Tibial artery (tissue), 4 donors: ENCODE results near the gene ATF5.

Experiments
- DNase-seq, 2 donors: peaks; one replicate each; pipeline ENCODE4 v3.0.0-alpha.2; 2019
- H3K27ac ChIP-seq, 2 donors: fragments of 200-600 bp; sonication (generic) in 1 of 2; 1 replicate in 1 of 2; 2 replicates in 1 of 2; pipeline ENCODE4 v1.5.1; 2018 to 2019; ENCODE audit warnings: mild to moderate bottlenecking in 1 of 2
- H3K27me3 ChIP-seq, 2 donors: fragments of 200-600 bp; sonication (generic) in 1 of 2; one replicate each; pipeline versions ENCODE4 v1.5.1 to v1.6.0; 2016 to 2019
- H3K36me3 ChIP-seq, 3 donors: fragments of 200-600 bp; sonication (generic) in 2 of 3; one replicate each; pipeline ENCODE4 v1.5.1; 2016 to 2019; ENCODE audit warnings: mild to moderate bottlenecking in 2 of 3
- H3K4me1 ChIP-seq, 4 donors: fragments of 200-600 bp; sonication (generic) in 2 of 4; 1 replicate in 3 of 4; 2 replicates in 1 of 4; pipeline ENCODE4 v1.5.1; 2016 to 2019
- H3K4me3 ChIP-seq, 2 donors: fragments of 200-600 bp; sonication (generic) in 1 of 2; 1 replicate in 1 of 2; 2 replicates in 1 of 2; pipeline ENCODE4 v1.5.1; 2018 to 2019; ENCODE audit warnings: mild to moderate bottlenecking in 2 of 2
- H3K9me3 ChIP-seq, 3 donors: fragments of 200-600 bp; sonication (generic) in 1 of 3; one replicate each; pipeline ENCODE4 v1.5.1; 2016 to 2019
- intact Hi-C: fragments of 100-400 bp; cut with DNase I; formaldehyde crosslinking; loops from one replicate; pipeline ENCODE4 v1.15.0; 2023; ENCODE audit warnings: low total_unique reads
- TF ChIP-seq, protein P1 (sequence below), 2 experiments: fragments of 200-600 bp in 1 of 2; fragments of 450-650 bp in 1 of 2; IDR thresholded peaks; one replicate each; pipeline ENCODE4 v1.5.1; 2017 to 2019; ENCODE audit warnings: antibody characterized with exemption in 2 of 2, mild to moderate bottlenecking in 1 of 2, moderate library complexity in 1 of 2

The ATF5 gene

GRCh38 chr19:49950590-49950948, 21.6 kb downstream of the ATF5 start:
- Histone ChIP-seq H3K27ac (no peak overlapping the region), H3K4me3 (no peak overlapping the region), H3K4me1 (peaks cover 0 to 30% (median 14%) of the 10 kb centered on the region in 4 donors), H3K36me3 (no peaks in the 10 kb centered on the region), H3K27me3 (peaks cover 0 to 34% of the 10 kb centered on the region in 2 donors), H3K9me3 (no peaks in the 10 kb centered on the region)
- TF ChIP-seq, protein P1, sequence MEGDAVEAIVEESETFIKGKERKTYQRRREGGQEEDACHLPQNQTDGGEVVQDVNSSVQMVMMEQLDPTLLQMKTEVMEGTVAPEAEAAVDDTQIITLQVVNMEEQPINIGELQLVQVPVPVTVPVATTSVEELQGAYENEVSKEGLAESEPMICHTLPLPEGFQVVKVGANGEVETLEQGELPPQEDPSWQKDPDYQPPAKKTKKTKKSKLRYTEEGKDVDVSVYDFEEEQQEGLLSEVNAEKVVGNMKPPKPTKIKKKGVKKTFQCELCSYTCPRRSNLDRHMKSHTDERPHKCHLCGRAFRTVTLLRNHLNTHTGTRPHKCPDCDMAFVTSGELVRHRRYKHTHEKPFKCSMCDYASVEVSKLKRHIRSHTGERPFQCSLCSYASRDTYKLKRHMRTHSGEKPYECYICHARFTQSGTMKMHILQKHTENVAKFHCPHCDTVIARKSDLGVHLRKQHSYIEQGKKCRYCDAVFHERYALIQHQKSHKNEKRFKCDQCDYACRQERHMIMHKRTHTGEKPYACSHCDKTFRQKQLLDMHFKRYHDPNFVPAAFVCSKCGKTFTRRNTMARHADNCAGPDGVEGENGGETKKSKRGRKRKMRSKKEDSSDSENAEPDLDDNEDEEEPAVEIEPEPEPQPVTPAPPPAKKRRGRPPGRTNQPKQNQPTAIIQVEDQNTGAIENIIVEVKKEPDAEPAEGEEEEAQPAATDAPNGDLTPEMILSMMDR (IDR thresholded peaks at IDR 0.05) = no peak
- intact Hi-C loops = no loop called here
- no peak for DNase-seq

DNA sequence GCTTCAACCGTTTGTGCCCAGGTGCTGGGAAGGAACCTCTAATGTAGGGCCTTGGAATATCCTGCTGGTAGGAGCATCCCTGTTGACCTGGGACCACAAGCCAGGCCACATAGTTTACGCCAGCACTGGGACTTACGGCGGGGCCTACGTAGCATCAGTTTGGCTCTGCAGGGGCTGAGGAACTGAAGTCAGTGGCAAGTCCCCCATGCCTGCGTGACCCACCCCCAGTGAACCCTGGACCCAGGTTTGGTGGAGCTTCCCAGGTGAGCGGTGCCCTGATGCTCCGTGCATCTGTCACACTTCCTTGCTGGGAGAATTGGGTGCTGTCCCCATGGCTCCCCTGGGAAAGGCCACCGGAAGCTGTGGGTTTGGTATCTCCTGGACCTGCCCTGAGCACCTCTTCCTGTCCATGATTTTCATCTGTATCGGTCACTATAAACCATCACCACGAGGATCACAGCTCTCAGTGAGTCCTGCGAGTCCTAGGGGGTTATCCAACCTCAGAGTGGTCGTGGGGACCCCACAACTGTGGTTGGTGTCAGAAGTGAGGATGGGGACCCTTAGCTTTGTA, 22.0 kb downstream of the ATF5 start:
- intact Hi-C loops = no loop called here

DNA sequence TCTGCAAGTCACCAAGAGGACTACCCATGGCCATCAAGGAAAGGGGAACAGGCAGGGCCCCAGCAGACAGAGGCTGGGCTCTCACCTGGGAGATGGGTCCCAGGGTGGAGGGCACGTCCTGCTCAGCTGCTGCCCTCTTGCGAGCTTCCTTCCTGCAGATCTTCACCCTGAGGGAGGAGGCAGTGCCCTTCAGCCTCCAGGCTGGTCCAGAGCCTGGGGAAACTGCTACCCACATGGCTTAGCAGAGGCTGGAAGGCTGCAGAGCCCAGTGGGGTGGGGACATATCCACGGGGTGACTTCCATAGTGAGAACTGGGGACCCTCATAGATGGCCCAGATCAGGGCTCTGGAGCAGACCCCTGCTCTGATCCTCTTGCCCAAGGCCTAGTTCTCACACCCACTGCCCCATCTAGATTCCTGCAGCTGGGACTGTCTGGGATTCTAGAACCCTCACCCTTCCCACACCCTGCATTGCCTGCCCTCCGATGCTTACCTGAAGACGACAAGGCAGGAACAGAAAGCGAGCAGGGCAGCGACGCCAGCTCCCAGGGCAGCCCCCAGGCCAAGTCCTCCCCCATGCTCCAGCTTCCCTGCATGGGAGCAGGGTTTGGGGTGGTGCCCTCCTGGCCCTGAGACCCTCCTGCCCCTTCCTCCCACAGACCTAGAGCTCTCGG, 22.9 kb downstream of the ATF5 start:
- Histone ChIP-seq H3K27ac (no peak overlapping the region), H3K9me3 (no peaks in the 10 kb centered on the region), H3K36me3 (no peaks in the 10 kb centered on the region), H3K4me3 (no peak overlapping the region), H3K27me3 (peaks cover 0 to 30% of the 10 kb centered on the region in 2 donors), H3K4me1 (peaks cover 0 to 30% (median 14%) of the 10 kb centered on the region in 4 donors)
- peak in 1 of 2 donors; percentile 27 for DNase-seq
- TF ChIP-seq, protein P1 (IDR thresholded peaks at IDR 0.05) = no peak
- intact Hi-C loops = no loop called here

More for the DNA sequence above, 22.0 kb downstream of the ATF5 start:
- TF ChIP-seq, protein P1 (IDR thresholded peaks at IDR 0.05) = no peak
- DNase-seq = peak in 1 of 2 donors; percentile 47
- no peaks in the 10 kb centered on the region for H3K9me3 ChIP-seq
- no peak overlapping the region for H3K4me3 ChIP-seq
- H3K4me1 ChIP-seq = peaks cover 0 to 30% (median 14%) of the 10 kb centered on the region in 4 donors
- H3K27ac ChIP-seq = no peak overlapping the region
- H3K36me3 ChIP-seq = no peaks in the 10 kb centered on the region
- peaks cover 0 to 34% of the 10 kb centered on the region in 2 donors for H3K27me3 ChIP-seq

- no peak overlapping the region for H3K4me3 ChIP-seq
- intact Hi-C loops = no loop called here
- H3K36me3 ChIP-seq = no peaks in the 10 kb centered on the region
- H3K27ac ChIP-seq = no peak overlapping the region
- peaks cover 0 to 26% of the 10 kb centered on the region in 2 donors for H3K27me3 ChIP-seq
- no peaks in the 10 kb centered on the region for H3K9me3 ChIP-seq
- no peak for DNase-seq
- peaks cover 0 to 30% (median 14%) of the 10 kb centered on the region in 4 donors for H3K4me1 ChIP-seq
- TF ChIP-seq, protein P1 (IDR thresholded peaks at IDR 0.05) = no peak
These were observed 23.5 kb downstream of the ATF5 start for GRCh38 chr19:49952479-49952836.

DNA sequence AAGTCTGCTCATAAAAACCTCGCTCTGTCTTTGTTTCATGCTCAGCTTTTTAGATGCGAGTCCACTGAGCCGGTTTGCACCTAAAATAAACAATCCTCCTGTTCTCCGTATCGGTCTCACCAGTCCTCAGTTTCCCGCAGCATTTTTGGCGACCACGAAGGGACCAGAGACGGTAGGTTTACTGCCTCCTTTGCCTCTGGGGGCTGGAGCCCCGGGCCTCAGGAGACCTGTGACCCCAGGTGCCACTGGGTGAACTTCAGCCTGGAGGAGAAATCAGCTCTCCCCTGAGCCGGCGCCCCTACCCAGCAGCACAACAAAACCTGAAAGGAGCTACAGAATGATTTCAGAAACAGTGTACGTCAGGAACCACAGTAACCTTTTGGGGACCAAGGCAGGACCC, 23.9 kb downstream of the ATF5 start:
- DNase-seq = peak in 1 of 2 donors; percentile 50
- TF ChIP-seq, protein P1 (IDR thresholded peaks at IDR 0.05) = no peak
- Histone ChIP-seq H3K4me3 (no peak overlapping the region), H3K9me3 (no peaks in the 10 kb centered on the region), H3K4me1 (peaks cover 0 to 30% (median 14%) of the 10 kb centered on the region in 4 donors), H3K27ac (no peak overlapping the region), H3K27me3 (peaks cover 0 to 29% of the 10 kb centered on the region in 2 donors), H3K36me3 (no peaks in the 10 kb centered on the region)
- intact Hi-C loops = no loop called here
